CD4-positive, alpha-beta T cell treated with Interleukin-2 at 100 ng/mL for 4 hours (primary cell): ENCODE measurements around the gene MRPL12.

Experiments used
- DNase-seq: peaks from one replicate; pipeline ENCODE4 v3.0.0-alpha.2; 2020; ENCODE audit warnings: low spot score

MRPL12 gene

DNA sequence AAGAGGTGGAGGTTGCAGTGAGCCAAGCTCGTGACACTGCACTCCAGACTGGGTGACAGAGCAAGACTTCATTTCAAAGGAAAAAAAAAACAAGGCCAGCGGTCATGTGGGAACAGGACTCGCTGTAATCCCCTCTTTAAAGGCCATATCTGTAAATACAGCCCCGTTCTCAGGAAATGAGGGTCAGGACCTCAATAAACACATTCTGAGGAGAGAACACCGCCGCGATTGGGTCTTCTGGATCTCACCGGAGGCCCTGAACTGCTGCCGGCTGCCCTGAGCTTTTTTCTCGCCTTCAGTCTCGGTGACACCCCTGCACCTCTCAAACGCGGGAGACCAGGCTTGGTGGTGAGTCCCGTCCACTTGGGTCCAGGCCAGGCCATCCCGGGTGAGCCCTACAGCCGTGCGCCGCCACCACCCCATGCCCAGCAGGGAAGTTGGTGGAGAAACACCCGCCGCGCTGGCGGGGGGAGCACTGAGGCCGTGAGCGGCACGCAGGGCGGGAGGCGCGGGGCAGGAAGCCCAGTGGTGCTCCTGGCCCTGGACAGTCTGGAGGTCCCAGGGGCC, 37.3 kb downstream of the MRPL12 start:
- no peak for DNase-seq

DNA sequence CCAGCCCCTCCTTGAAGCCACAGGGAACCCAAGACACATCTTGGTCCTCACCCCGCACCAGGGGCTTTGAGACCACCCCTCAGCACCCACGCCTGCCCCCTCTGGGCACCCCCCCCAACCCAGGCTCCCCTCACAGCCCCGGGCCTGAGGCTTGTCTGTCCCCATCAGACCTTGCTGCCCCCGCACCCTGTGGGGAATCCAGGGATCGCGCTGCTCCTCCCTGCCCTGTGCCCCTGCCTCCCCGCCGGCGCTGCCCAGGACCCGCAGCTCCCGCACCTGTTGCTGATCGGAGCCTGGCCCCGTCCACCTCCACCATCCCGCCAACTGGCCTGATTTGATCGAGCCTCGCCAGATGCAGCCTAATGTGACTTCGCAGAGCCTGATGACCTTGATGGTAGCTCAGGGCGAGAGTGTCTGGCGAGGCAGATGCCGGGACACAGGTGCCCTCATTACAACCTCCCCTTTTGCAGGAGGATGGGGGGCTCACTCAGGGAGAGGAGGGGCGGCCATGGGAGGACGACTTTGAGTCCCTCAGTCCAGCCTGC, 38.0 kb downstream of the MRPL12 start:
- DNase-seq = no peak

DNA sequence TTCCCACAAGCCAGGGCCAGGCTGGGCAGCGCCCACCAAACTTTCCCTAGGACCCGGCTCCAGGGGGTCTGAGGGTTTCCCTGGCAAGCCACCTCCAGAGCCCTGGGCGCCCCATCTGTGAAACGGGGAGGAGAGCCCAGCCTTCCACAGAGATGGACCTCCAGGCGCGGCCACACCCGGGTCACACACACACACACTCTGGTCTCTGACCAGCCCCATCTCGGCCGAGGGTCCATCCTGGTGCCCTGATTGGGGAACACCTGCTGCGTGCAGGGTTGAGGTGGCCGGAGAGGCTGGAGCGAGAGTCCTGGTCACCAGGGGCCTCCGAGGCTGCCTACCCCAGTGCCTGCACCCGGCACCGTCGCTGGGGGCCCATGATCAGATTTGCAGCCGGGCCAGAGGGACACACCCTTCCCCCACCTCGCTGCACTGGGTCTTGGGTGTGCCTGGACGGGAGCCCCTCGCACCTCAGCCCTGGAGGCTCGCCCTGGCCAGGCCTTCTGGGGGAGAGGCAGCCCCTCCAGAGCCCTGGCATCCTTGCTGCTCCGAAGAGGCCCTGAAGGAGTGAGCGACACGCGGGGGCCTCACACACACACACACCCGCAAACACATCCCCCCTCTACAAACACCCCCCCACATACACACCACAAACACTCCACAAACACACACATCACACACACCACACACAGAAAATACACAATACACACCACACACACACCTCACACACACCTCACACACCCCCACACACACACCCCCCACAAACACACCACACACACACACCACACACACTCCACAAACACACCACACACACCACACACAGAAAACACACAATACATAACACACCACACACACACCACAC, 38.7 kb downstream of the MRPL12 start:
- DNase-seq = no peak
